ENCODE measurements around the gene CNFN.

CNFN gene

GRCh38 chr19:42370626-42371175, 19.4 kb downstream of the CNFN start:
- no peak for DNase-seq

- DNase-seq, result no peak
Measured at GRCh38 chr19:42370068-42370520, 20.0 kb downstream of the CNFN start.

DNA sequence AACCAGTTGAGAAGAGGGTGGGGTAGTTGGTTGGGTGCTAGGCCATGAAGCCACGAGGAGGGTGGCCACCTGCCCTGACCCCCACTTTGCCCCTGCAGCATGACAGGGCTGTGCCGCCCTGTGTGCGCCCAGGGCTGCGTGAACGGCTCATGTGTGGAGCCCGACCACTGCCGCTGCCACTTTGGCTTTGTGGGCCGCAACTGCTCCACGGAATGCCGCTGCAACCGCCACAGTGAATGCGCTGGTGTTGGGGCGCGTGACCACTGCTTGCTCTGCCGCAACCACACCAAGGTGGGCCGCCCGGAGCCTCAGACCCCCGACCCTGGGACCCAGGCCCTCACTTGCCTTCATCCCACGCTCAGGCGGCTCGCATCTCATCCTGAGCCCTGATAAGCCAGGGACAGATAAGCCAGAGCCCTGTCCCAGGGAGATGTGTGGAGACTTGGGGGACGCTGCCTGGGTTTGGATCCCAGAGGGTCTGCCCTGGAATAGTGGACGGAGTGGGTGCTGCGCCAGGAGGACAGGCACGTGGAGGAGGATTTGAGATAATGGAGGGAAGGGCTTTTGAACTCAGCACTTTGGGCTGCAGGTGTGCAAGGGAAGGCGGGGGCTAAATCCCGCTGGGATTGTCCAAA, 20.5 kb downstream of the CNFN start:
- DNase-seq, result no peak

GRCh38 chr19:42368765-42369164, 21.3 kb downstream of the CNFN start:
- DNase-seq, result no peak

DNA sequence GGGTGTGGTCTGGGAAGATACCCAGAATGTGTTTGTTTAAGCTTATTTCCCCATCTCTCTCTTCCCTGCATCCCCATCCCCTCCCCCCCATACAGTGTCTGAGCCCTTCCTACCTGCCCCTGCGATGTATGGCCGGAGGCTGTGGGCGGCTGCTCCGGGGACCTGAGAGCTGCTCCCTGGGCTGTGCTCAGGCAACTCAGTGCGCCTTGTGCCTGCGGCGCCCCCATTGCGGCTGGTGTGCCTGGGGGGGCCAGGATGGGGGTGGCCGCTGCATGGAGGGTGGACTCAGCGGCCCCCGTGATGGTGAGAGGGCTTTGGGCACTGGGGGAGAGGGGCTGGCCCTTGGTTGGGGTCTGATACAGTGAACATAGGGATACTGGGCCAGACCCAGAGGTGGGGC, 21.7 kb downstream of the CNFN start:
- no peak for DNase-seq

- no peak for DNase-seq
Measured at GRCh38 chr19:42367929-42368328, 22.2 kb downstream of the CNFN start.

DNA sequence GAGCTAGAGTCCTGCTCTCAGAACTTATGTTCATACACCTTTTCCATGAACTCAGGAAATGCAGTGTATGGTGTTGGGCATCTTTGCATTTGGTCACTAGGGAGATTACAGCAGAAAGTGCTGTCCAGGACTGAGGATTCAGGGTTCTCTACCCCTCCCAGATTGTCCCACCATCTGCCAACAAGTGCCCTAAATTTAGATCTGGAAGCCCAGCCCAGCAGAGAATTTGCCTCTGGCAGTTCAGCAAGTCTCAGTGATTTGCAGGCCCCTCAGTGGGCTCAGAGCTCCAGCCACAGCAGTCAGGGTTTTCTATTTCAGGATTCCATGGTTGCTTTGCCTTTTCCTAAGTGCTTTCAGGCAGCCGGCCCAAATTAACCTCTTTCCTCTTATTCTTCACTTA, 23.4 kb downstream of the CNFN start:
- DNase-seq, result no peak

DNA sequence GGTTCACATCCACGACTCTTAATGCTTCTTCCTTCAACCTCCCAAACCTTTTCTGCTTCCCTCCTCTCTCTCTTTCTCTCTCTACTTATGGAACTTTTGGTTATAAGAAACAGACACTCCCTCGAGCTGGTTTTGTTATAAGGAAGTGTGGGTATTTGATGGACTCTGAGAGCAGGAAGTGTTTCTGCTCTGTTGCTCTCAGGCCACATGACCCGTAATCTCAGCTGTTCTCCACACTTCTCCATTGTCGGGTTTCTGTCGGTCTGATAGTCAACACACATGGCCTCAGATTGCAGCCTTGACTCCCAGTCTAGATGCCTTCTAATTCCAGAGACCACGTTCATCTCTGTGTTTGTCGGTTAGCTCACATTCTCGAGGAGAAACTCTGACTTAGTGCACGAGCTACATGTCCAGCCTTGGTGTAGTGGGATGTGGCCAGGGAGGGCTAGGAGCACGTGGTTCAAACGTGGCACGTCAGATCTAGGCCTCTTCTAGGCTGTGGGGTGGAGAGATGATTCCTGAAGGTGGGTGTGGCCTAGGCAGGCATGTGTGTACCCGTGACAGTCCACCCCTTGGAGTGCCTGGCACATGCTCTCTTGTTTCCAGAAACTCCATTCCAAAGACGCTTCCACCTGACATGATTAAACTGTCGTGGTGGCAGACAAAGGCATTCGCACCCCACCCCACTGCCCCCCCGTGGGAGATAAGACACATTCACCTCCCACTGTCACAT, 26.3 kb downstream of the CNFN start:
- DNase-seq, result no peak

DNA sequence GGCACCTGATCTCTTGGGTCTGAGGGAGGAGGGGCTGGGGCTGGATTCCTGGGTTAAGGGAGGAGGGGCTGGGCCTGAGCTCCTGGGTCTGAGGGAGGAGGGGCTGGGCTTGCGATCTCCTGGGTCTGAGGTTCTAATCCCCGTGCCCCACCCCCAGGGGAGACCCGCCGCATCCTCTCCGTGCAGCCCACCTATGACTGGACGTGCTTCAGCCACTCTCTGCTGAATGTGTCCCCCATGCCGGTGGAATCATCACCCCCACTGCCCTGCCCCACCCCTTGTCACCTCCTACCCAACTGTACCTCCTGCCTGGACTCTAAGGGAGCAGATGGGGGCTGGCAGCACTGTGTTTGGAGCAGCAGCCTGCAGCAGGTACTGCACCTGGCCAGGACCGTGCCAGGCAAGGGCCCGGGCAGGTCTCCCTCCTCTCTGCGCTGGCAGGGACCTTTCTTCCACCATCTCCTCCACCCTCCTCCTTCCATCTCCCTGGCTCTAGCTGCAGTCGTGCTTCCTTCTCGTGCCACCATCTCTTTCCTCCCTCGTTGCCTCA, 27.1 kb downstream of the CNFN start:
- no peak for DNase-seq

DNA sequence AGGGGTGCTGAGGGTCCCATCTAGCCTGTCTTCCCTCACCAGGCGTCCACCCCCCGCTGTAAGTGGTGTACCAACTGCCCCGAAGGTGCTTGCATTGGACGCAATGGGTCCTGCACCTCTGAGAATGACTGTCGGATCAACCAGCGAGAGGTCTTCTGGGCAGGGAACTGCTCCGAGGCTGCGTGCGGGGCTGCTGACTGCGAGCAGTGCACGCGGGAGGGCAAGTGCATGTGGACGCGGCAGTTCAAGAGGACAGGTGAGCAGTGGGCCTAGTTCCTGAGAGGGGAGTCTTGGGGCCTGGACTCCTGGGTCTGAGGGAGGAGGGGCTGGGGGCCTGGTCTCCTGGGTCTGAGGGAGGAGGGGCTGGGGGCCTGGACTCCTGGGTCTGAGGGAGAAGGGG, 27.8 kb downstream of the CNFN start:
- no peak for DNase-seq

DNA sequence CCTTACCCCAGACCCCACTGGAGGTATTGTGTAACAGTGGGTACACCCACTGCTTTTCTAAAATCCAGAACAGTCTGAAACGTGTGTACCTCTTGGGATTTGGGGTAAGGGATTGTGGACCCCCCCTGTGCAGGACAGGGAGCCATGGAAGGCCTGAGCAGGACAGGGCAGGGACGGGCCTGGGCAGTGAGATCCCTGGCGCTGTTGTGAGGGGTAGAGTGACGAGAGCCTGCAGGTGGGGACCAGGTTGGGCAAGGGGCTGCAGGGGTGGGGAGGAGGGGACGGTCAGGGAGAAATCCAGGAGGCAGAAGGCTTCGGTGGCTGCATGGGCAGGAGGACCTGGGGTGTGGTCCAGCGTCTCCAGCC, 28.6 kb downstream of the CNFN start:
- no peak for DNase-seq

- DNase-seq, result no peak
Measured at GRCh38 chr19:42360787-42361544, 29.1 kb downstream of the CNFN start.

GRCh38 chr19:42357290-42357689, 32.8 kb downstream of the CNFN start:
- DNase-seq, result no peak

DNA sequence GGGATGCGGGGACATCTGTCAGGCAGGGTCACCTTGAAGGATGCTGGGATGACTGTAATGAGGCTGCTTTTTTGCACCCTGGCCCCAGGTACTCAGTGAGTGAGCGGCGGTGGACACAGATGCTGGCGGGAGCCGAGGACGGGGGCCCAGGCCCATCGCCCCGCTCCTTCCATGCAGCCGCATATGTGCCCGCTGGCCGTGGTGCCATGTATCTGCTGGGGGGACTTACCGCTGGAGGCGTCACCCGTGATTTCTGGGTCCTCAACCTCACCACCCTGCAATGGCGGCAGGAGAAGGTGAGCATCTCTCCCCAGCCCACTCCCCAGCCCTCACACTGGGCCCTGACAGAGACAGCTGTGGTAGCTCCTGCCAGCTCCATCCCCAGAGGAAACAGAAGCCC, 33.4 kb downstream of the CNFN start:
- DNase-seq, result no peak

GRCh38 chr19:42355896-42356295, 34.2 kb downstream of the CNFN start:
- no peak for DNase-seq

DNA sequence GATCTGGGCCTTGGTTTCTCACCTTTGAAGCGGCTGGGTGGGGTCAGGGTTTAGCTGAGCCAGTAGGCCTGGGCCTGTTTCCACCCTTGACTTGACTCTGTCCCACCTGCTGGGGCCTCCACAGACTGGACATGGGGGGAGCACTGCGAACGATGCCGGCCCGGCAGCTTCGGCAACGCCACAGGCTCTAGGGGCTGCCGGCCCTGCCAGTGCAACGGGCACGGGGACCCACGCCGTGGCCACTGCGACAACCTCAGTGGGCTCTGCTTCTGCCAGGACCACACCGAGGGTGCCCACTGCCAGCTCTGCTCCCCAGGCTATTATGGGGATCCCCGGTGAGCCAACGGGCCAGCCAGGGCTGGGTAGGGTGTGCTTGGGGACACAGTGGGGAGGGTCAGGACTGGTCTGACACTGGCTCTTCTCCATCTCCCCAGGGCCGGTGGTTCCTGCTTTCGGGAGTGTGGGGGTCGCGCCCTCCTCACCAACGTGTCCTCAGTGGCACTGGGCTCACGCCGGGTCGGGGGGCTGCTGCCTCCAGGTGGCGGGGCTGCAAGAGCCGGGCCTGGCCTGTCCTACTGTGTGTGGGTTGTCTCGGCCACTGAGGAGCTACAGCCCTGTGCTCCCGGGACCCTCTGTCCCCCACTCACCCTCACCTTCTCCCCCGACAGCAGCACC, 36.6 kb downstream of the CNFN start:
- no peak for DNase-seq

DNA sequence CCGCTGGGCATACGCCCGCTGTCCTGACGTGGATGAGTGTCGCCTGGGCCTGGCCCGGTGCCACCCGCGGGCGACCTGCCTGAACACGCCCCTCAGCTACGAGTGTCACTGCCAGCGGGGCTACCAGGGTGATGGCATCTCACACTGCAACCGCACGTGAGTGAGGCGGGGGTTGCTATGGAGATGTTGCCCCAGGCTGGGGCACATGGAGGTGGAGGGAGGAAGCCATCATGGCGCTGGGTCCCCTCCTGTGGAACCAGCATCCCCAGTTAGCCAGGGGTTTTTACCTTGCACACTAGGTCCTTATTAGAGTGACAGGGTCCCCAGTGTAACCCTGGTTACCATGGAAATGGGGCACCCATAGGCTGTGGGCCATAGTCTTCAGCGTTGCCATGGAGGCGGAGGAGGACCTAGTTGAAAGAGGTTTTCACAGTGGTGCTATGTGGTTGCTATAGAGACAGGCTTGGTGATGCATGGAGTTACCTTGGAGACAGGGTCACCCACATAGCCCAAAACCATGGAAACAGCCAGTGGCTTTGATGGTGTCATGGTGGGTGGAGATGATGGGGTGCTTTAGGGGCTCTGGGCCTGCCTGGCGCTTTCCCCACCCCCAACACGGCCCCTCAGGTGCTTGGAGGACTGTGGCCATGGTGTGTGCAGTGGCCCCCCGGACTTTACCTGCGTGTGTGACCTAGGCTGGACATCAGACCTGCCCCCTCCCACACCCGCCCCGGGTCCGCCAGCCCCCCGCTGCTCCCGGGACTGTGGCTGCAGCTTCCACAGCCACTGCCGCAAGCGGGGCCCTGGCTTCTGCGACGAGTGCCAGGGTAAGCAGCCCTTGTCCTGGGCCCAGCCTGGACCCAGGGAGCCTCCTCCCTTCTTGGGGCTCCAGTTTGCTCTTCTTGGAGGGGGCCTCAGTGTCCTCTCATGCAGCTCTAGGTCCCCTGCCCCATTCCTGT, 37.5 kb downstream of the CNFN start:
- no peak for DNase-seq

DNA sequence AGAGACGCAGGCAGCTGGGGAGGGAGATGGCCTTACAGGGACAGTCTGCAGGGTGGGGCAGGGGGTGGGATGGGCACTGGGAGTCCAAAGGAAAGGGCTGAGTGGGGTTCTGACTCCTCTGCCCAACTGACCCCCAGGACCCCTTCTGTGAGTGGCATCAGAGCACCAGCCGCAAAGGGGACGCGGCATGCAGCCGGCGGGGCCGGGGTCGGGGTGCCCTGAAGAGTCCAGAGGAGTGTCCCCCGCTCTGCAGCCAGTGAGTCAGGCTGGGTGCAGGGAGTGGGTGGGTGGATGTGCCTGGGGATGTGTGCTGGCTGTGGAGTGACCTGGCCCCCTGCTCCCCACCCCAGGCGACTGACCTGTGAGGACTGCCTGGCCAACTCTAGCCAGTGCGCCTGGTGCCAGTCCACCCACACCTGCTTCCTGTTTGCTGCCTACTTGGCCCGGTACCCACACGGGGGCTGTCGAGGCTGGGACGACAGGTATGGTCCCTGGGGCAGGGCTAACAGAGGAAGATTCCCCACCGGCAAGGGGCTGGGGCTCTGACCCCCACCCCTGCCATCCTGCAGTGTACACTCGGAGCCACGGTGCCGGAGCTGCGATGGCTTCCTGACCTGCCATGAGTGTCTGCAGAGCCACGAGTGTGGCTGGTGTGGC, 38.9 kb downstream of the CNFN start:
- DNase-seq, result no peak

GRCh38 chr19:42350417-42350816, 39.7 kb downstream of the CNFN start:
- DNase-seq, result no peak

DNA sequence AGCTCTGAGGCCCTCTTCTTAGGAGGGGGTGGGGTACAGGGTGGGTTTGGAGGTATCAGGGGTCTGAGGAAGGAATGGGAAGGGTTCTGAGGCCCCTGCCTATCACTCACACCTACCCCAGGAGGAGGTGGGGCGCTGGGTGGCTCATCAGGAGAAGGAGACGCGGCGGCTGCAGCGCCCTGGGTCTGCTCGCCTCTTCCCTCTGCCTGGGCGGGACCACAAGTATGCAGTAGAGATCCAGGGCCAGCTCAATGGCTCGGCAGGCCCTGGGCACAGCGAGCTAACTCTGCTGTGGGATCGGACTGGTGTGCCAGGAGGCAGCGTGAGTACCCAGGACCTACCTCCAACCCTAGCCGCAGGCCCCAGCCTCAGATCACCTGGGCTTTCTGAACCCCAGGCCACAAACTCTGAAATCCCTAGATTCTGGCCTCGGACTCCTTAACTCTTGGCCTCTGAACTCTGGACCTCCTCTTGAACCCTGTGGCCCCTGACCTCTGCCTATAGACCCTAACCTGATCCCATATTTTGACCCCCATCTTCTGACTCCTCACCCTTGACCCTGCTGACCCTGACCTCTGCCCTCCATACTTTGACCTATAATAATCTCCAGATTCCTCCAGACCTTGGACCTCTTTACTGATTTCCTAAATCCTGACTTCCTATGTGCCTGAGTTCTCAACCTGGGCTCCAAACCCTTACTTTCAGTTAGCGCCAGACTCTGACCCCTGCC, 40.6 kb downstream of the CNFN start:
- DNase-seq, result no peak

All from KG1 (cell line).